ENCODE data around the gene LCN6. TPM values are rescaled to one million over a fixed set of nuclear protein-coding genes. Genes with fewer than 3 reads are reported as not detected.
"Not testable (repeated sequence)": the region's sequence is repeated elsewhere in the genome, so short reads cannot be mapped to it uniquely, and the experiment has no call there.

Gene LCN6
- total RNA-seq, 4 donors from 2014 or later, result 1.1 to 2.9 TPM; not detected in 2

GRCh38 chr9:136762221-136762691, 13.9 kb upstream of the LCN6 start:
- 84% methylated on average over 17 of the region's 17 CpGs; no CpG with 5 or more reads in 1 of the 2 donors for WGBS, 2 donors (ENCODE audit: low coverage in 1 of 2)
- no peak for DNase-seq
- Histone ChIP-seq H3K9me3 (no peaks in the 10 kb centered on the region), H3K4me3 (no peak overlapping the region), H3K4me1 (peaks cover 0 to 8% (median 5%) of the 10 kb centered on the region in 4 donors), H3K36me3 (no peaks in the 10 kb centered on the region), H3K27me3 (peaks cover 53% of the 10 kb centered on the region), H3K27ac (no peak overlapping the region)
- TF ChIP-seq POLR2AphosphoS5 (IDR thresholded peaks at IDR 0.05), result no peak
- no peak for TF ChIP-seq CTCF (IDR thresholded peaks at IDR 0.05)
- no peak for TF ChIP-seq EP300 (IDR thresholded peaks at IDR 0.05; ENCODE audit: low read depth)
- TF ChIP-seq POLR2A (IDR thresholded peaks at IDR 0.05), result no peak
- intact Hi-C loops (cut with DNase I; ENCODE audit: low total_unique reads), result no loop called here
- in situ Hi-C loops (cut with MboI; ENCODE audit: low pct_ligation_motif_present in 1 of 4, low pct_unique_long_range_greater_than_20kb in 1 of 4, low sequenced_read_pairs in 3 of 4), result no loop called here

GRCh38 chr9:136761545-136761981, 13.2 kb upstream of the LCN6 start:
- Histone ChIP-seq H3K36me3 (no peaks in the 10 kb centered on the region), H3K27me3 (peaks cover 50% of the 10 kb centered on the region), H3K4me1 (peaks cover 0 to 8% (median 5%) of the 10 kb centered on the region in 4 donors), H3K27ac (no peak overlapping the region), H3K9me3 (no peaks in the 10 kb centered on the region), H3K4me3 (no peak overlapping the region)
- in situ Hi-C loops (cut with MboI; ENCODE audit: low pct_ligation_motif_present in 1 of 4, low pct_unique_long_range_greater_than_20kb in 1 of 4, low sequenced_read_pairs in 3 of 4), result no loop called here
- 73% methylated on average over 13 of the region's 13 CpGs; no CpG with 5 or more reads in 1 of the 2 donors for WGBS, 2 donors (ENCODE audit: low coverage in 1 of 2)
- intact Hi-C loops (cut with DNase I; ENCODE audit: low total_unique reads), result no loop called here
- no peak for DNase-seq
- no peak for TF ChIP-seq POLR2A (IDR thresholded peaks at IDR 0.05)
- TF ChIP-seq EP300 (IDR thresholded peaks at IDR 0.05; ENCODE audit: low read depth), result no peak
- no peak for TF ChIP-seq CTCF (IDR thresholded peaks at IDR 0.05)
- no peak for TF ChIP-seq POLR2AphosphoS5 (IDR thresholded peaks at IDR 0.05)

GRCh38 chr9:136760834-136761544, 12.7 kb upstream of the LCN6 start:
- TF ChIP-seq CTCF (IDR thresholded peaks at IDR 0.05), result peak; percentile 23 to 43 (median 31)
- H3K4me3 ChIP-seq; intact Hi-C loops (cut with DNase I; ENCODE audit: low total_unique reads); H3K9me3 ChIP-seq; H3K4me1 ChIP-seq; H3K36me3 ChIP-seq; H3K27ac ChIP-seq; in situ Hi-C loops (cut with MboI; ENCODE audit: low pct_ligation_motif_present in 1 of 4, low pct_unique_long_range_greater_than_20kb in 1 of 4, low sequenced_read_pairs in 3 of 4): not testable (repeated sequence)
- peak; percentile 57 for DNase-seq
- H3K27me3 ChIP-seq, result peaks cover 48% of the 10 kb centered on the region
- WGBS, 2 donors (ENCODE audit: low coverage in 1 of 2), result 44% methylated on average over 22 of the region's 22 CpGs; no CpG with 5 or more reads in 1 of the 2 donors

- in situ Hi-C loops (cut with MboI; ENCODE audit: low pct_ligation_motif_present in 1 of 4, low pct_unique_long_range_greater_than_20kb in 1 of 4, low sequenced_read_pairs in 3 of 4) (no loop called here), intact Hi-C loops (cut with DNase I; ENCODE audit: low total_unique reads) (no loop called here)
- Histone ChIP-seq H3K4me1 (peaks cover 0 to 8% (median 4%) of the 10 kb centered on the region in 4 donors), H3K4me3 (no peak overlapping the region), H3K27ac (no peak overlapping the region), H3K9me3 (peaks cover 0 to 4% of the 10 kb centered on the region in 2 donors), H3K27me3 (peaks cover 43% of the 10 kb centered on the region), H3K36me3 (no peaks in the 10 kb centered on the region)
- no peak for DNase-seq
- 60% methylated on average over 25 of the region's 25 CpGs; no CpG with 5 or more reads in 1 of the 2 donors for WGBS, 2 donors (ENCODE audit: low coverage in 1 of 2)
- TF ChIP-seq POLR2A (IDR thresholded peaks at IDR 0.05) (no peak), EP300 (IDR thresholded peaks at IDR 0.05; ENCODE audit: low read depth) (no peak), POLR2AphosphoS5 (IDR thresholded peaks at IDR 0.05) (no peak), CTCF (IDR thresholded peaks at IDR 0.05) (no peak)
Observed at GRCh38 chr9:136760424-136760823, 12.1 kb upstream of the LCN6 start.

Measured in transverse colon (tissue), 4 donors.